HUES48 (cell line): ENCODE measurements around the gene TNFRSF14.

Source experiments
- H3K27ac ChIP-seq: one replicate; pipeline ENCODE4 v1.7.0; 2013; ENCODE audit warnings: low read depth, low read length, inconsistent platforms
- H3K27me3 ChIP-seq: 2 replicates; pipeline ENCODE4 v1.6.1; 2013; ENCODE audit warnings: mild to moderate bottlenecking, low read length; ENCODE audit not compliant: control insufficient read depth, insufficient read depth
- H3K36me3 ChIP-seq: 2 replicates; pipeline ENCODE4 v1.6.1; 2013; ENCODE audit warnings: low read length; ENCODE audit not compliant: control insufficient read depth, insufficient read depth
- H3K4me1 ChIP-seq: 2 replicates; pipeline ENCODE4 v1.6.1; 2013; ENCODE audit warnings: mild to moderate bottlenecking, low read length; ENCODE audit not compliant: control insufficient read depth, insufficient read depth
- H3K4me3 ChIP-seq: 2 replicates; pipeline ENCODE4 v1.5.1; 2013; ENCODE audit warnings: mild to moderate bottlenecking, low read depth, low read length
- H3K9ac ChIP-seq: 2 replicates; pipeline ENCODE4 v1.6.1; 2013; ENCODE audit warnings: mild to moderate bottlenecking, low read depth, low read length, moderate library complexity
- H3K9me3 ChIP-seq: 2 replicates; pipeline ENCODE4 v1.6.1; 2013; ENCODE audit warnings: low read length; ENCODE audit not compliant: control insufficient read depth, insufficient read depth

TNFRSF14 gene

GRCh38 chr1:2515763-2516080 lies 40.4 kb upstream of the TNFRSF14 start:
- H3K4me3 ChIP-seq, result no peak overlapping the region
- H3K9ac ChIP-seq, result no peak overlapping the region
- H3K27me3 ChIP-seq, result no peaks in the 10 kb centered on the region
- H3K9me3 ChIP-seq, result no peaks in the 10 kb centered on the region
- no peaks in the 10 kb centered on the region for H3K4me1 ChIP-seq
- H3K36me3 ChIP-seq, result peaks cover 92% of the 10 kb centered on the region
- no peak overlapping the region for H3K27ac ChIP-seq

- no peaks in the 10 kb centered on the region for H3K4me1 ChIP-seq
- H3K36me3 ChIP-seq, result peaks cover 92% of the 10 kb centered on the region
- H3K27ac ChIP-seq, result no peak overlapping the region
- no peak overlapping the region for H3K9ac ChIP-seq
- no peak overlapping the region for H3K4me3 ChIP-seq
- H3K27me3 ChIP-seq, result no peaks in the 10 kb centered on the region
- no peaks in the 10 kb centered on the region for H3K9me3 ChIP-seq
Measured at GRCh38 chr1:2516124-2516523, 40.0 kb upstream of the TNFRSF14 start.

- H3K4me1 ChIP-seq, result no peaks in the 10 kb centered on the region
- no peak overlapping the region for H3K9ac ChIP-seq
- no peak overlapping the region for H3K4me3 ChIP-seq
- H3K27ac ChIP-seq, result no peak overlapping the region
- no peaks in the 10 kb centered on the region for H3K27me3 ChIP-seq
- H3K36me3 ChIP-seq, result peaks cover 89% of the 10 kb centered on the region
- H3K9me3 ChIP-seq, result no peaks in the 10 kb centered on the region
Measured at GRCh38 chr1:2516946-2517345, 39.2 kb upstream of the TNFRSF14 start.

GRCh38 chr1:2517966-2518365 lies 38.2 kb upstream of the TNFRSF14 start:
- no peak overlapping the region for H3K9ac ChIP-seq
- H3K4me1 ChIP-seq, result no peaks in the 10 kb centered on the region
- H3K27ac ChIP-seq, result no peak overlapping the region
- H3K27me3 ChIP-seq, result no peaks in the 10 kb centered on the region
- H3K36me3 ChIP-seq, result peaks cover 82% of the 10 kb centered on the region
- H3K4me3 ChIP-seq, result no peak overlapping the region
- no peaks in the 10 kb centered on the region for H3K9me3 ChIP-seq

GRCh38 chr1:2518528-2518927 lies 37.6 kb upstream of the TNFRSF14 start:
- H3K36me3 ChIP-seq, result peaks cover 78% of the 10 kb centered on the region
- H3K4me1 ChIP-seq, result peaks cover 2% of the 10 kb centered on the region; the same call in 1 of the 2 replicates
- H3K9ac ChIP-seq, result no peak overlapping the region
- H3K9me3 ChIP-seq, result no peaks in the 10 kb centered on the region
- H3K27me3 ChIP-seq, result no peaks in the 10 kb centered on the region
- H3K27ac ChIP-seq, result no peak overlapping the region
- H3K4me3 ChIP-seq, result no peak overlapping the region

GRCh38 chr1:2519029-2519685 lies 37.0 kb upstream of the TNFRSF14 start:
- Histone ChIP-seq H3K27ac (no peak overlapping the region), H3K9ac (no peak overlapping the region), H3K4me3 (no peak overlapping the region), H3K27me3 (no peaks in the 10 kb centered on the region), H3K9me3 (no peaks in the 10 kb centered on the region), H3K36me3 (peaks cover 72% of the 10 kb centered on the region), H3K4me1 (peaks cover 9% of the 10 kb centered on the region; the same call in 1 of the 2 replicates)

- H3K27ac ChIP-seq, result no peak overlapping the region
- H3K4me1 ChIP-seq, result peaks cover 14% of the 10 kb centered on the region; the same call in 1 of the 2 replicates
- no peaks in the 10 kb centered on the region for H3K9me3 ChIP-seq
- H3K4me3 ChIP-seq, result no peak overlapping the region
- H3K27me3 ChIP-seq, result no peaks in the 10 kb centered on the region
- H3K9ac ChIP-seq, result no peak overlapping the region
- peaks cover 71% of the 10 kb centered on the region for H3K36me3 ChIP-seq
Measured at GRCh38 chr1:2519729-2520128, 36.4 kb upstream of the TNFRSF14 start.

GRCh38 chr1:2520206-2520605 lies 36.0 kb upstream of the TNFRSF14 start:
- Histone ChIP-seq H3K36me3 (peaks cover 67% of the 10 kb centered on the region), H3K9ac (no peak overlapping the region), H3K4me1 (peaks cover 18% of the 10 kb centered on the region)

GRCh38 chr1:2520806-2521205 lies 35.4 kb upstream of the TNFRSF14 start:
- H3K36me3 ChIP-seq, result peaks cover 61% of the 10 kb centered on the region
- H3K9me3 ChIP-seq, result no peaks in the 10 kb centered on the region
- H3K9ac ChIP-seq, result no peak overlapping the region

More at GRCh38 chr1:2520206-2520605, 36.0 kb upstream of the TNFRSF14 start:
- no peaks in the 10 kb centered on the region for H3K9me3 ChIP-seq
- H3K27me3 ChIP-seq, result no peaks in the 10 kb centered on the region
- no peak overlapping the region for H3K27ac ChIP-seq
- no peak overlapping the region for H3K4me3 ChIP-seq

GRCh38 chr1:2522230-2522629 lies 33.9 kb upstream of the TNFRSF14 start:
- peaks cover 46% of the 10 kb centered on the region for H3K36me3 ChIP-seq
- no peak overlapping the region for H3K9ac ChIP-seq

More at GRCh38 chr1:2520806-2521205, 35.4 kb upstream of the TNFRSF14 start:
- Histone ChIP-seq H3K27me3 (no peaks in the 10 kb centered on the region), H3K27ac (no peak overlapping the region), H3K4me1 (peaks cover 21% of the 10 kb centered on the region), H3K4me3 (no peak overlapping the region)

GRCh38 chr1:2523191-2523890 lies 32.8 kb upstream of the TNFRSF14 start:
- Histone ChIP-seq H3K4me1 (peaks cover 27% of the 10 kb centered on the region), H3K9me3 (no peaks in the 10 kb centered on the region), H3K27me3 (peaks cover 17% of the 10 kb centered on the region), H3K9ac (no peak overlapping the region), H3K27ac (no peak overlapping the region), H3K4me3 (no peak overlapping the region), H3K36me3 (peaks cover 35% of the 10 kb centered on the region)

More at GRCh38 chr1:2522230-2522629, 33.9 kb upstream of the TNFRSF14 start:
- peaks cover 6% of the 10 kb centered on the region for H3K27me3 ChIP-seq
- no peak overlapping the region for H3K27ac ChIP-seq
- H3K4me1 ChIP-seq, result peaks cover 27% of the 10 kb centered on the region
- no peaks in the 10 kb centered on the region for H3K9me3 ChIP-seq
- H3K4me3 ChIP-seq, result no peak overlapping the region
